ENCODE data around the gene TMEFF2.

The TMEFF2 gene

DNA sequence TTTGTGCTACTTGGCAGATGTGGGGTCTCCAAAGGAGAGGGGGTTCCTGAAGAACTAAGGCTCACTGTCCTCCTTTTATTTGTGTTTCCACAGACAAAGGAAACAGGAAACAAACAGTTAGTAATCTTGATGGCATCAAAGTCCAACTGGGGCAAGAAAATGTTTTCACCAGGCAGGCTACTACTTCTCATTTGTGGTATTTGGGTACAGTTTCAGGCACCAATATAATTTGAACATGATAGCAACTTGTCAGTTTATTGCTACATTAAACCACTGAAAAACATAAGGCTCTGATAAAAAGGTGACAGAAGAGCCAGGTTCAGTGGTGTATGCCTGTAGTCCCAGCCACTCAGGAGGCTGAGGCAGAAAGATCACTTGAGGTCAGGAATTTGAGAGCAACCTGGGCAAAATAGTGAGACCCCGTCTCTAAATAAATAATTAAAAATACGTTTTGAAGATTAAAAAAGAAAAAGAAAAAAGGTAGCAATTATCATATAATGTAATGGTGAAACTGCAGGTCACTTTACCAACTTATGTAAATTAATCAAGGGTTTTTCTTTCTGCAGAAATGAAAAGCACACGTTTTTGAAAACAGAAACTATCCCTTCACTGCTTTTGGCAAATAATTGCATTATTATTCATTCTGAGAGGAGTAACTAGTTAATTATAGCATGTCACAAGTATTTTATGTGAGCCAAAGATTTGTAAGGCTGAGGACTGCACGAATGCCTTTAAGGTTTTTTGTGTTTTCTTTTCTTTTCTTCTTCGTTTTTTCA lies 190.4 kb downstream of the TMEFF2 start:
- FAIRE-seq (peak; percentile 51), DNase-seq (ENCODE audit: insufficient read length) (no peak)

DNA sequence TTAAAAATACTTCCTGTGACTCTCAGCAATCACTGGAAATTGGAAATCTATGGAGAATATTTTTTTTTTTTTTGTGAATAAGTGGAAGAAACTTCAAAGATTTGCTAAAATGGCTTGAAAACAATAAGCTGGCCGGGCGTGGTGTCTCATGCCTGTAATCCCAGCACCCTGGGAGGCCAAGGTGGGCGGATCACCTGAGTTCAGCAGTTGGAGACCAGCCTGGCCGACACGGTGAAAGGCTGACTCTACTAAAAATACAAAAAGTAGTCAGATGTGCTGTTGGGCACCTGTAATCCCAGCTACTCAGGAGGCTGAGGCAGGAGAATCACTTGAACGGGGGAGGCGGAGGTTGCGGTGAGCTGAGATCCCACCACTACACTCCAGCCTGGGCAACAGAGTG lies 192.3 kb downstream of the TMEFF2 start:
- TF ChIP-seq TAF1 (IDR thresholded peaks at IDR 0.05; ENCODE audit: borderline replicate concordance, low read depth, low read length): no peak
- no peak for TF ChIP-seq POLR2AphosphoS5 (IDR thresholded peaks at IDR 0.05; ENCODE audit: low read depth, low read length)
- no peak for TF ChIP-seq POLR2A (IDR thresholded peaks at IDR 0.05; ENCODE audit: low read depth, low read length)
- DNase-seq (ENCODE audit: insufficient read length): no peak
- no peak for FAIRE-seq

More for the DNA sequence above, 190.4 kb downstream of the TMEFF2 start:
- no peak for TF ChIP-seq POLR2A (IDR thresholded peaks at IDR 0.05; ENCODE audit: low read depth, low read length)
- no peak for TF ChIP-seq TAF1 (IDR thresholded peaks at IDR 0.05; ENCODE audit: borderline replicate concordance, low read depth, low read length)
- TF ChIP-seq POLR2AphosphoS5 (IDR thresholded peaks at IDR 0.05; ENCODE audit: low read depth, low read length): no peak

DNA sequence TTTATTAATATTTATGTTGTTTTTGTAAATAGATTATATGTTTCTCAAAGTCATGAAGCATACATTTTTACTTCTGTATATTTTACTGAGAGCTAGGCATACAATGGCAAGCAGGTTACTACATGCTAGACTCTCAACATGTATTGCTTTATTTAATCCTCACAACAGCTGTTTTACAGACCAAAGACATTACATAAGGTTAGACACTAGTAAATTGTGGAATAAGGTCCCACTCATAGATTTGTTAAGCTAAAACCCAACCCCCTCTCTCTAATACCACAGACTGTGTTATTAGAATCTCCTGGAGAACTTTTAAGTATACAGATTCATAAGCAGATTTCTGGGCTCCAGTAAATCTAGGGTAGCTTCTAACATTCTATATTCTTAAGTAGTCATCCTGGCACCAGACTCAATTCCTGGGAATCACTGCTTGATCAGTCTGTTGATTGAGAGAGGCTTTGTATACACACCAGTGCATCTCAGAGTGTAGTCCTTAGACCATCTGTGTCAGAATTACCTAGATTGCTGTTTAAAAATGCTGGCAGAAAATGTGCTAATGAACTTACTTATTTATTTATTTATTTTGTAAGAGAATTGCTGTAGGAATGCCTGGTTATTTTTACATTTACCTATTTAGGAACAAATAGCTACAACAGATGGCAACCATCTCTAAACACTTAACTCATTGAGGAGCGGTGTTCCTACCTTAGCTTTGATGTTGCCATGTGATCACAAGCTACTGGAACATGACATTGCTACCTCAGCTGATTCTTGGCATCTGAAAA lies 194.3 kb downstream of the TMEFF2 start:
- TF ChIP-seq POLR2A (IDR thresholded peaks at IDR 0.05; ENCODE audit: low read depth, low read length) (no peak), TAF1 (IDR thresholded peaks at IDR 0.05; ENCODE audit: borderline replicate concordance, low read depth, low read length) (no peak), POLR2AphosphoS5 (IDR thresholded peaks at IDR 0.05; ENCODE audit: low read depth, low read length) (no peak)
- DNase-seq (ENCODE audit: insufficient read length): no peak
- no peak for FAIRE-seq

DNA sequence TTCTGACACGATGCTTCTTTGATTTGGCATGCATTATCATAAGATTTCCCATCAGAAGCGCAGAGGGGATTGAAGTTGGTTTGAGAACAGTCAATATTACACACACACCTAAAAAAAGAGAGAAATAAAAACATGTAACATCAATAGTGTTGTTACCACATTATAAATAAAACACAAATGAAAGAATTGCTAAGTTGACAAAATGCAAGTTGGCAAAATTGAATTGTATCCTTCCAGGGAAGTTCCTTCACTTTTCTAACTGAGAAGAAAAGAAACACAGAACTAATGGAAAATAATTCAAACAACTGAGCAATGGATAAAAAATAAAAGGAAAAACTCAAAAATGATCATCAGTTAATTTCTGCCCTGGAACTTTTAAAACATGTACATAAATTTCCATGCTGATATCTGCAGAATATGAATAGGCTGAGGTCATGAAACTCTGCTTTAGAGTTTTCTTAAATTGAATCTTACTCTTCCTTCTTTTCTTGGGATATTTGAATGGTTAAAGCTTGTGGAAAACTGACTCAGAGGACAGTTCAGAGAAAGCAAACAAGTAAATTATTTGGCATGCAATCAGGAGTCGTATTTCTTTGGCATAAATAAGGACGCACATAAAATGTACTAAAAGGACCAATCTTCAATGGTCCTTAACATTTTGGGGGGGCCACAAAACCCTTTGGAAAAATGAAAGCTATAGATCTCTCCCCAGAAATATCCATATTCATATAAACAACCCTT lies 195.5 kb downstream of the TMEFF2 start:
- TF ChIP-seq POLR2AphosphoS5 (IDR thresholded peaks at IDR 0.05; ENCODE audit: low read depth, low read length) (no peak), POLR2A (IDR thresholded peaks at IDR 0.05; ENCODE audit: low read depth, low read length) (no peak), TAF1 (IDR thresholded peaks at IDR 0.05; ENCODE audit: borderline replicate concordance, low read depth, low read length) (no peak)
- no peak for FAIRE-seq

DNA sequence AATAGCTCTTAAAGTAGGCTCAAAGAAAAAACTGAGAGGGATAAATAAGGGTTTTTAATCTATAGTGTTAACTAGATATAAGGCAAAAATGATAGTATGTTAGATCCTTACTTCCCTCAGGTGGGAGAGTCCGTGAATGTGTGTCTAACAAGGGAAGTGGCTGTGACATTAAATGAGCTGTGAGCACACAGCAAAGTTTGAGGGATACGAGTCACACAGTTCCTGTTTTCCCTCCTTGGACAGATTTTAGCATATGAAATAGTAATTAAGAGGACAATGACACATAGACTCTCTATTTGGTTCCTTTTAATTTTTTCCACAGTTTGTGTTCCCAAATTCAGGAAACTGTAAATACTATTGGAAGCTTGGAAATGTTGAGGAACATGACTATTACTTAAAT lies 199.4 kb downstream of the TMEFF2 start:
- FAIRE-seq (no peak), DNase-seq (ENCODE audit: insufficient read length) (no peak)
- TF ChIP-seq TAF1 (IDR thresholded peaks at IDR 0.05; ENCODE audit: borderline replicate concordance, low read depth, low read length) (no peak), POLR2A (IDR thresholded peaks at IDR 0.05; ENCODE audit: low read depth, low read length) (no peak), POLR2AphosphoS5 (IDR thresholded peaks at IDR 0.05; ENCODE audit: low read depth, low read length) (no peak)

More for the DNA sequence above, 195.5 kb downstream of the TMEFF2 start:
- DNase-seq (ENCODE audit: insufficient read length): no peak

GRCh38 chr2:191994749-191995148 lies 200.0 kb downstream of the TMEFF2 start:
- no peak for DNase-seq (ENCODE audit: insufficient read length)
- no peak for FAIRE-seq
- TF ChIP-seq POLR2A (IDR thresholded peaks at IDR 0.05; ENCODE audit: low read depth, low read length) (no peak), POLR2AphosphoS5 (IDR thresholded peaks at IDR 0.05; ENCODE audit: low read depth, low read length) (no peak), TAF1 (IDR thresholded peaks at IDR 0.05; ENCODE audit: borderline replicate concordance, low read depth, low read length) (no peak)

DNA sequence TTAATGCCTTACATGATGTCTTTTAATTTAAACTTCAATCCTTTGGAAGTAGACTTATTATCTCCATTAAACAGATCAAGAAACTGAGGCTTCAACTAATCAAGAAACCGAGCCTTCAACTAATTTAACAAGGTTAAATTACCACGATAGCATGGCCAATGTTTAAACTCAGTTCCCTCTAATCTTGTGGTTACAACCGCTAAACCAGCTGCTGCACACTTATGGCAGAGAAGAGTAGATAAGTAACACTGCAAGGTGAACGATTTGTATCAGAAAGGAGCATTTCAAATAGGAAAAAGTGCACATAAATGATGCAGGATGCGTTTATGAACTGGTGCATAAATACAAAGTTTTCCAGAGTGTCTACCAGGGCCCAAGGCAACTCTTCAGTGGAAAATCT lies 203.3 kb downstream of the TMEFF2 start:
- FAIRE-seq: no peak
- TF ChIP-seq POLR2AphosphoS5 (IDR thresholded peaks at IDR 0.05; ENCODE audit: low read depth, low read length) (no peak), POLR2A (IDR thresholded peaks at IDR 0.05; ENCODE audit: low read depth, low read length) (no peak), TAF1 (IDR thresholded peaks at IDR 0.05; ENCODE audit: borderline replicate concordance, low read depth, low read length) (no peak)
- no peak for DNase-seq (ENCODE audit: insufficient read length)

- DNase-seq (ENCODE audit: insufficient read length): no peak
- no peak for FAIRE-seq
- TF ChIP-seq POLR2A (IDR thresholded peaks at IDR 0.05; ENCODE audit: low read depth, low read length): no peak
- TF ChIP-seq POLR2AphosphoS5 (IDR thresholded peaks at IDR 0.05; ENCODE audit: low read depth, low read length): no peak
- no peak for TF ChIP-seq TAF1 (IDR thresholded peaks at IDR 0.05; ENCODE audit: borderline replicate concordance, low read depth, low read length)
Observed at GRCh38 chr2:191985740-191986139, 209.0 kb downstream of the TMEFF2 start.

DNA sequence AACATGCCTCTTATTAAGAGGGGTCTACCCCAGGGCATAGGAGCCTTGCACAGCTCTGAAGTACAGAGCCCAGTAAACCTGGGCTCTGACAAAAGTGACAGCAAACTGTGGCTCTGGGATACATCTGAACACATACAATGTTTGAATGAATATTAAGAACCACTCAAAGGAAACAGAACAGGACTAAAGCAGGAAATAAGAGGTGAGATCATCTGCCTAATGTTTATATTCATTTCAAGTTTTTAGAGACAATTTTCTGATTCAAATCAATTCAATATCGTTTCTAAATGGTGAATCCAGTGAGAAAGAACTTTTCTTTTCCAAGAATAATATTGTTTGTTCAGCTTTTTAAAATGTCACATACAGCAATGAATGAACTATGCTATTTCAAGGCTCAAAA lies 211.1 kb downstream of the TMEFF2 start:
- DNase-seq (ENCODE audit: insufficient read length) (no peak), FAIRE-seq (no peak)
- TF ChIP-seq POLR2AphosphoS5 (IDR thresholded peaks at IDR 0.05; ENCODE audit: low read depth, low read length) (no peak), TAF1 (IDR thresholded peaks at IDR 0.05; ENCODE audit: borderline replicate concordance, low read depth, low read length) (no peak), POLR2A (IDR thresholded peaks at IDR 0.05; ENCODE audit: low read depth, low read length) (no peak)

GRCh38 chr2:191983186-191983585 lies 211.5 kb downstream of the TMEFF2 start:
- no peak for TF ChIP-seq POLR2AphosphoS5 (IDR thresholded peaks at IDR 0.05; ENCODE audit: low read depth, low read length)
- TF ChIP-seq POLR2A (IDR thresholded peaks at IDR 0.05; ENCODE audit: low read depth, low read length): no peak
- TF ChIP-seq TAF1 (IDR thresholded peaks at IDR 0.05; ENCODE audit: borderline replicate concordance, low read depth, low read length): no peak
- no peak for FAIRE-seq
- DNase-seq (ENCODE audit: insufficient read length): no peak

DNA sequence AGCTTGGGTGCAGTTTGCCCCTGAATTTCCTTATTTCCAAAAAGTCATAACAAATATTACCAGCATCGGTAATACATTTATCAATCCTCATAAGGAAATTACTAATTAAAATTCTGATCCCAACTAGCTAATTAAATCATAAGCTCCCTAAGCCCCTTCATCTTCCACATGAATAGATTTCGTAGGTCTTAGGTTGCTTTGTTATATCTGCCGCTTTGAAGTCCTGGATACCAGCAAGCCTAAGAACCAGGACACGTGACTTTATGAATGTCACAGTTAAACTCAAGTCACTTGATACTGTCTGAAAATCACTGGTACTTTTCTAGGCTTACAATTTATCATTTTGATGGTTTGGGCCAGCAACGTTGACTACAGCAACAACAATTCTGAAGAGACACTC lies 213.0 kb downstream of the TMEFF2 start:
- FAIRE-seq (no peak), DNase-seq (ENCODE audit: insufficient read length) (no peak)
- TF ChIP-seq POLR2A (IDR thresholded peaks at IDR 0.05; ENCODE audit: low read depth, low read length) (no peak), TAF1 (IDR thresholded peaks at IDR 0.05; ENCODE audit: borderline replicate concordance, low read depth, low read length) (no peak), POLR2AphosphoS5 (IDR thresholded peaks at IDR 0.05; ENCODE audit: low read depth, low read length) (no peak)
